ENCODE measurements around the gene DUT.

Gene DUT

GRCh38 chr15:48371550-48371949 lies 40.3 kb downstream of the DUT start:
- no peak for DNase-seq (ENCODE audit: low read depth)

DNA sequence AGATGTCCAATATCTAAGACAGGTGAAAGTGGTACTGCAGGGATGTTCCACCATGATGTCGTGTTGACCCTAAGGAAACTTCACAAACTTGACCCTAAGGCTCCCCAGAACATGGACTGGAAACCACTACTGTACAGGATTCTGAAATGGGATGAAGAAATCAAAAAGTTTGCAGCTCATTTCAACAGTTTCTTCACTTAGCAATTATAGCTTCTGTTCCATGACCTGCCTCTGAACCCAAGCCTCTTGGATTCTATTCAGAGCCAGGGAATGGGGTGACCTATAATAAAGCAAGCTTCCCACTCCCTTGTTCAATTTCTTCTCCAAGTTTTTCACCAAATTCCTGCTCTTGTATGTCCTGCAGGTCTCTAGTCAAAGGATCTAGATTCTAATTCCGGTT lies 40.7 kb downstream of the DUT start:
- DNase-seq (ENCODE audit: low read depth): no peak

- no peak for DNase-seq (ENCODE audit: low read depth)
Measured at GRCh38 chr15:48373821-48374451, 42.7 kb downstream of the DUT start.

- DNase-seq (ENCODE audit: low read depth): no peak
Measured at GRCh38 chr15:48374472-48374871, 43.2 kb downstream of the DUT start.

- no peak for DNase-seq (ENCODE audit: low read depth)
Measured at GRCh38 chr15:48375767-48376166, 44.5 kb downstream of the DUT start.

GRCh38 chr15:48380198-48380597 lies 49.0 kb downstream of the DUT start:
- DNase-seq (ENCODE audit: low read depth): no peak

DNA sequence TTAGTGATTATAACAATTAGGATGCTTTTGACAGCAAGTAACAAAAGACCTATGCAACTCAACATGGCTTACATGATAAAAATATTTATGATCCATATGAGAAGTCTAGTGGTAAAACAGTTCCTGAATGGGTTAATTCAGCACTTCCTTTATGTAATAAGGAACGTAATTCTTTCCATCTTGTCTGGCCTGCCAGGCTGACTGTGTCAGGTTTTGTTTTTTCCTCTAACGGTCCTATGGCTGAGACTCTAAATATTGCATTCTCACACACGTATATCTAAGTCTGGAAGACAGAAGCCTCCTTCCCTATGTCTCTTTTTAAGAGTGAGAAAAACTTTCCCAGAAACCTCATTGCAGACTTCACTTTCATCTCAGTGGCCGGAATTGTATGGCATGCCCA lies 50.6 kb downstream of the DUT start:
- no peak for DNase-seq (ENCODE audit: low read depth)

- DNase-seq (ENCODE audit: low read depth): no peak
Measured at GRCh38 chr15:48383031-48383430, 51.8 kb downstream of the DUT start.

- no peak for DNase-seq (ENCODE audit: low read depth)
Measured at GRCh38 chr15:48384616-48385015, 53.4 kb downstream of the DUT start.

- no peak for DNase-seq (ENCODE audit: low read depth)
Measured at GRCh38 chr15:48385031-48385830, 54.0 kb downstream of the DUT start.

DNA sequence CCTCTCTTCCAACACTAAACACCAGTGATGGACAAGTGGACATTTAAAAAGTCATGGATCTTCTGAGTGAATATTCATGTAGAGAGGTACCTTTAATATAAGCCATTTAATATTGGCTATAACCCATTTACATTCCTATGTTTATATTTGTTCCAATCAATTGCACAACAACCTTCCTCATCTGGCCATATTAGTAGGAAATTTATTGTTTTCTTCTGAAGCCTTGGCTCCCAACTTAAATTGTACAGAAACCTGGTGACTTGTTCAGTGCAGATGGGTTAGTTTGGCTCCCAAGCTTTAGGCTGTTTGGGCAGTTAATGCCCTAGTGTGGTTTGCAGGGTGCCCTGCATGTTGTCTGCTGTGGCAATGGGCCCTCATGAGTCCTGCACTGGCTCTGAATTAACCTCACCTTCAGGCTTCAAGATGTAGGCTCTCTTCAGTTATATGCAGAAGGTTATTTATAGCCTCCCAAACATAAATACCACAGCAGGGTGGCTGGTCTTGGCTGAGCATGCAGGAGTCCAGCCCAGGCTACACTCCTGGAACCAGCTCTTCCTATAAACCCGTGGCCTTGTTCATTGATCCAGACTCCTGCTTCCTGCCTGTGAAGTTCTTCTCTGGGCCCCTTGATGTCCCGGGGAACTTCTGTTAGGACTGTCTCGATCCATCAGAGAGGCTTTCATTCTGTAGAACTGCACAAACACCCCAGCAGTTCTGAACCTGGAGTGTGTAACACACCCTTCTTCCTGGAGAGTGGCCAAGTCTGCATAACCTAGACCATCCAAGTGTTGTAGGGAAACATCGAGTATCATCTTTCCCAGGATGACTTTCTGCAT lies 57.0 kb downstream of the DUT start:
- DNase-seq (ENCODE audit: low read depth): no peak

GRCh38 chr15:48388910-48389309 lies 57.7 kb downstream of the DUT start:
- DNase-seq (ENCODE audit: low read depth): no peak

GRCh38 chr15:48389691-48390143 lies 58.5 kb downstream of the DUT start:
- no peak for DNase-seq (ENCODE audit: low read depth)

- no peak for DNase-seq (ENCODE audit: low read depth)
Measured at GRCh38 chr15:48391950-48392349, 60.7 kb downstream of the DUT start.

DNA sequence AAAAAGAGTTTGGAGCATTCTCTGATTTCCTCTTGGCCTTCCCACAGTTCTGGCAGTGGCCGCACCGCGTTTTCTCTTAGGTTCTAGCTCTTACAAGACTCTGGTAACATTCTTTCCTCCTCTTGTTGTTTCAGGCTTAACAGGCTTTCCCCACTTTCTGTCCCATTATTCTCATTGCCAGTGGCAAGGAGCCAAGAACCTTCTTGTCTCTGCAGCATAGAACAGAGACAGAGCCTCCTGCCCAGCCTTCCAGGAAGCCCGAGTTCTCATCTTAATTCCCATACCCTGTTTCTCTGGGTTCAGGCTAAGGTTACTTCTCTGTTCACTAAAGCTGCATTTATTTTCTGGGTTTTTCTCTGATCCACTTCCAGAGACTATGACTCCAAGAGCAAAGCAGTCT lies 61.1 kb downstream of the DUT start:
- DNase-seq (ENCODE audit: low read depth): no peak
